Activated B cell treated with CpG ODN at 0.5 μM for 24 hours (primary cell): ENCODE results near the gene NFASC. TPM values are rescaled to one million over a fixed set of nuclear protein-coding genes. Genes with fewer than 3 reads are reported as not detected.

Experiments
- ATAC-seq: fragments of 200-7000 bp; cut with Tn5 transposase; one replicate; pipeline ENCODE4 v1.10.0; 2021; ENCODE audit warnings: low read depth, mild to moderate bottlenecking, moderate library complexity
- CTCF ChIA-PET: fragments of 350-600 bp; sonication (Branson Sonifier 250); formaldehyde crosslinking; loops from one replicate; lab custom pipeline; 2021; ENCODE audit warnings: antibody characterized with exemption; lab: Charles Lee
- POLR2A ChIA-PET: fragments of 350-600 bp; sonication (Branson Sonifier 250); formaldehyde crosslinking; loops from one replicate; lab custom pipeline; 2021; ENCODE audit warnings: antibody characterized with exemption; lab: Charles Lee
- DNase-seq: peaks from one replicate; pipeline ENCODE4 v3.0.0; 2022
- H3K27ac Mint-ChIP-seq: one replicate; pipeline ENCODE4 v1.8.0; 2020; ENCODE audit warnings: mixed read lengths
- H3K27me3 Mint-ChIP-seq: one replicate; pipeline ENCODE4 v1.8.0; 2021; ENCODE audit warnings: mixed read lengths
- H3K36me3 Mint-ChIP-seq: one replicate; pipeline ENCODE4 v1.8.0; 2021; ENCODE audit warnings: low read depth, mixed read lengths
- H3K4me1 Mint-ChIP-seq: one replicate; pipeline ENCODE4 v1.8.0; 2021; ENCODE audit warnings: mixed read lengths
- H3K4me3 Mint-ChIP-seq: one replicate; pipeline ENCODE4 v1.8.0; 2020; ENCODE audit warnings: mild to moderate bottlenecking, mixed read lengths
- H3K9me3 Mint-ChIP-seq: one replicate; pipeline ENCODE4 v1.8.0; 2020; ENCODE audit warnings: mixed read lengths
- CTCF ChIP-seq: fragments of 200-600 bp; IDR thresholded peaks from one replicate; pipeline ENCODE4 v1.8.0; 2022; ENCODE audit warnings: antibody characterized with exemption, mild to moderate bottlenecking
- intact Hi-C: fragments of 100-400 bp; cut with micrococcal nuclease; formaldehyde crosslinking; loops from one replicate; pipeline ENCODE4 v1.15.1; 2024
- total RNA-seq: library from RNA; stranded (reverse); gene quantifications from 2 replicates; pipeline ENCODE4 v1.2.3, GENCODE V29; 2022

NFASC gene
- total RNA-seq, 1 donor from 2014 or later: 0.07 TPM

- intact Hi-C loops: no loop called here
- Mint-ChIP-seq H3K27me3 (peaks cover 27% of the 10 kb centered on the region), H3K4me3 (no peak overlapping the region), H3K27ac (no peak overlapping the region), H3K36me3 (no peaks in the 10 kb centered on the region), H3K4me1 (peaks cover 3% of the 10 kb centered on the region), H3K9me3 (no peaks in the 10 kb centered on the region)
- ChIA-PET POLR2A (no interaction called here), CTCF (interaction anchor here (1.2 kb wide), 1 partner anchor 9 kb away, joined by 4 read pairs; no protein-coding TSS in a partner anchor)
- no peak for TF ChIP-seq CTCF
- DNase-seq (no peak), ATAC-seq (no peak)
Measured at GRCh38 chr1:204970937-204971336, 100.3 kb downstream of the NFASC start.

- no peak overlapping the region for H3K27ac Mint-ChIP-seq
- H3K4me3 Mint-ChIP-seq: no peak overlapping the region
- intact Hi-C loops: no loop called here
- no peak for ATAC-seq
- H3K27me3 Mint-ChIP-seq: peaks cover 24% of the 10 kb centered on the region
- no peak for TF ChIP-seq CTCF
- ChIA-PET POLR2A (no interaction called here), CTCF (interaction anchor here (0.7 to 1.2 kb wide), 3 partner anchors 8 to 170 kb away, joined by 3 to 4 read pairs (median 3); no protein-coding TSS in a partner anchor)
- no peaks in the 10 kb centered on the region for H3K36me3 Mint-ChIP-seq
- peaks cover 3% of the 10 kb centered on the region for H3K4me1 Mint-ChIP-seq
- H3K9me3 Mint-ChIP-seq: no peaks in the 10 kb centered on the region
- DNase-seq: no peak
Measured at GRCh38 chr1:204971517-204972336, 101.1 kb downstream of the NFASC start.

- no peak for DNase-seq
- Mint-ChIP-seq H3K27ac (no peak overlapping the region), H3K9me3 (no peaks in the 10 kb centered on the region), H3K4me1 (peaks cover 9% of the 10 kb centered on the region), H3K27me3 (peaks cover 22% of the 10 kb centered on the region), H3K4me3 (no peak overlapping the region), H3K36me3 (no peaks in the 10 kb centered on the region)
- no peak for ATAC-seq
- CTCF ChIA-PET: interaction anchor here (0.7 to 1.0 kb wide), 2 partner anchors 26 to 169 kb away, joined by 3 read pairs; no protein-coding TSS in a partner anchor
- POLR2A ChIA-PET: no interaction called here
- no peak for TF ChIP-seq CTCF
- intact Hi-C loops: no loop called here
Measured at GRCh38 chr1:204972426-204972825, 101.8 kb downstream of the NFASC start.

- Mint-ChIP-seq H3K27ac (no peak overlapping the region), H3K4me3 (no peak overlapping the region), H3K9me3 (no peaks in the 10 kb centered on the region), H3K36me3 (no peaks in the 10 kb centered on the region), H3K27me3 (peaks cover 22% of the 10 kb centered on the region), H3K4me1 (peaks cover 11% of the 10 kb centered on the region)
- ATAC-seq (no peak), DNase-seq (no peak)
- no peak for TF ChIP-seq CTCF
- intact Hi-C loops: no loop called here
- POLR2A ChIA-PET: no interaction called here
- CTCF ChIA-PET: interaction anchor here (0.5 to 1.7 kb wide), 5 partner anchors 8 to 394 kb away, joined by 3 to 8 read pairs (median 6); no protein-coding TSS in a partner anchor
Measured at GRCh38 chr1:204973449-204973848, 102.8 kb downstream of the NFASC start.

- no peaks in the 10 kb centered on the region for H3K9me3 Mint-ChIP-seq
- peaks cover 22% of the 10 kb centered on the region for H3K27me3 Mint-ChIP-seq
- ChIA-PET CTCF (interaction anchor here (1.4 to 1.7 kb wide), 3 partner anchors 9 to 282 kb away, joined by 6 to 8 read pairs (median 8); no protein-coding TSS in a partner anchor), POLR2A (no interaction called here)
- TF ChIP-seq CTCF: no peak
- H3K4me3 Mint-ChIP-seq: no peak overlapping the region
- ATAC-seq (no peak), DNase-seq (no peak)
- H3K36me3 Mint-ChIP-seq: no peaks in the 10 kb centered on the region
- peaks cover 11% of the 10 kb centered on the region for H3K4me1 Mint-ChIP-seq
- intact Hi-C loops: no loop called here
- no peak overlapping the region for H3K27ac Mint-ChIP-seq
Measured at GRCh38 chr1:204974327-204974726, 103.7 kb downstream of the NFASC start.
